ENCODE results near the gene NAXE.

- TF ChIP-seq, protein P1, sequence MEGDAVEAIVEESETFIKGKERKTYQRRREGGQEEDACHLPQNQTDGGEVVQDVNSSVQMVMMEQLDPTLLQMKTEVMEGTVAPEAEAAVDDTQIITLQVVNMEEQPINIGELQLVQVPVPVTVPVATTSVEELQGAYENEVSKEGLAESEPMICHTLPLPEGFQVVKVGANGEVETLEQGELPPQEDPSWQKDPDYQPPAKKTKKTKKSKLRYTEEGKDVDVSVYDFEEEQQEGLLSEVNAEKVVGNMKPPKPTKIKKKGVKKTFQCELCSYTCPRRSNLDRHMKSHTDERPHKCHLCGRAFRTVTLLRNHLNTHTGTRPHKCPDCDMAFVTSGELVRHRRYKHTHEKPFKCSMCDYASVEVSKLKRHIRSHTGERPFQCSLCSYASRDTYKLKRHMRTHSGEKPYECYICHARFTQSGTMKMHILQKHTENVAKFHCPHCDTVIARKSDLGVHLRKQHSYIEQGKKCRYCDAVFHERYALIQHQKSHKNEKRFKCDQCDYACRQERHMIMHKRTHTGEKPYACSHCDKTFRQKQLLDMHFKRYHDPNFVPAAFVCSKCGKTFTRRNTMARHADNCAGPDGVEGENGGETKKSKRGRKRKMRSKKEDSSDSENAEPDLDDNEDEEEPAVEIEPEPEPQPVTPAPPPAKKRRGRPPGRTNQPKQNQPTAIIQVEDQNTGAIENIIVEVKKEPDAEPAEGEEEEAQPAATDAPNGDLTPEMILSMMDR (conservative IDR thresholded peaks at IDR 0.05) = no peak
- TF ChIP-seq ZFX (IDR thresholded peaks at IDR 0.05) = no peak
Measured at GRCh38 chr1:156589546-156589945, 2.0 kb upstream of the NAXE start.
